IMR-90 (cell line): ENCODE measurements around the gene IL1F10. TPM values are rescaled to one million over a fixed set of nuclear protein-coding genes. Genes with fewer than 3 reads are reported as not detected.

Experiments used
- ATAC-seq: fragments of 200-7000 bp; cut with Tn5 transposase; 2 replicates; pipeline ENCODE4 v1.9.1; 2020; ENCODE audit warnings: low read depth, mild to moderate bottlenecking, moderate library complexity
- BruUV-seq: library from RNA; stranded (reverse); fragments of 400-500 nt; replicated peaks from 2 replicates; lab custom pipeline; 2021; lab: Mats Ljungman, UMichigan
- CTCF ChIA-PET: fragments of 300-600 bp; formaldehyde crosslinking; extraction: SDS; loops from one replicate; lab custom pipeline; 2021; ENCODE audit warnings: antibody characterized with exemption; lab: Yijun Ruan, JAX
- POLR2A ChIA-PET: fragments of 300-600 bp; sonication (Branson Sonifier 250); formaldehyde crosslinking; loops from one replicate; lab custom pipeline; 2022; ENCODE audit warnings: antibody characterized with exemption; ENCODE audit not compliant: unreplicated experiment; lab: Charles Lee
- DNase-seq: peaks from one replicate; pipeline ENCODE4 v3.0.0; 2013
- H2AFZ ChIP-seq: replicated peaks from 2 replicates; pipeline ENCODE3; 2013; ENCODE audit warnings: low read length, mild to moderate bottlenecking; ENCODE audit not compliant: poor library complexity
- H2AK5ac ChIP-seq: 2 replicates; pipeline ENCODE4 v1.6.1; 2013; ENCODE audit warnings: low read depth, low read length, inconsistent platforms
- H2AK9ac ChIP-seq: replicated peaks from 2 replicates; pipeline ENCODE3; 2013; ENCODE audit warnings: mild to moderate bottlenecking, low read depth, low read length, moderate library complexity; ENCODE audit not compliant: poor library complexity
- H2BK120ac ChIP-seq: 2 replicates; pipeline ENCODE4 v1.6.1; 2013; ENCODE audit warnings: low read depth, low read length, inconsistent platforms
- H2BK15ac ChIP-seq: 3 replicates; pipeline ENCODE4 v1.6.1; 2013; ENCODE audit warnings: low read depth, low read length, inconsistent platforms
- H2BK20ac ChIP-seq: 2 replicates; pipeline ENCODE4 v1.6.1; 2013; ENCODE audit warnings: low read depth, mild to moderate bottlenecking, inconsistent platforms, low read length, moderate library complexity
- H2BK5ac ChIP-seq: 2 replicates; pipeline ENCODE4 v1.6.1; 2013; ENCODE audit warnings: mild to moderate bottlenecking, low read depth, low read length, inconsistent platforms; ENCODE audit not compliant: poor library complexity, severe bottlenecking
- H3K14ac ChIP-seq: replicated peaks from 2 replicates; pipeline ENCODE4 v1.6.1; 2013; ENCODE audit warnings: low read depth, low read length, inconsistent platforms
- H3K18ac ChIP-seq: 2 replicates; pipeline ENCODE4 v1.6.1; 2013; ENCODE audit warnings: low read depth, low read length, control low read depth
- H3K23ac ChIP-seq: 2 replicates; pipeline ENCODE4 v1.6.1; 2013; ENCODE audit warnings: low read depth, low read length, inconsistent platforms
- H3K27ac ChIP-seq: 2 replicates; pipeline ENCODE4 v1.5.1; 2013; ENCODE audit warnings: mild to moderate bottlenecking, control low read depth, low read length; ENCODE audit not compliant: insufficient read depth
- H3K27me3 ChIP-seq: 2 replicates; pipeline ENCODE4 v1.6.1; 2013; ENCODE audit warnings: low read length; ENCODE audit not compliant: control insufficient read depth, insufficient read depth
- H3K36me3 ChIP-seq: 2 replicates; pipeline ENCODE4 v1.6.1; 2013; ENCODE audit warnings: low read length, mixed read lengths; ENCODE audit not compliant: control insufficient read depth, insufficient read depth
- H3K4ac ChIP-seq: 2 replicates; pipeline ENCODE4 v1.6.1; 2013; ENCODE audit warnings: low read depth, low read length, inconsistent platforms
- H3K4me1 ChIP-seq: 2 replicates; pipeline ENCODE4 v1.6.1; 2013; ENCODE audit warnings: low read length, mixed read lengths; ENCODE audit not compliant: control insufficient read depth, insufficient read depth
- H3K4me2 ChIP-seq: 2 replicates; pipeline ENCODE4 v1.6.1; 2013; ENCODE audit warnings: low read depth, mild to moderate bottlenecking, control low read depth, low read length, moderate library complexity
- H3K4me3 ChIP-seq: 2 replicates; pipeline ENCODE4 v1.5.1; 2013; ENCODE audit warnings: low read depth, mild to moderate bottlenecking, control low read depth, low read length, moderate library complexity; ENCODE audit not compliant: insufficient read depth
- H3K56ac ChIP-seq: 2 replicates; pipeline ENCODE4 v1.6.1; 2013; ENCODE audit warnings: low read length, inconsistent platforms; ENCODE audit not compliant: insufficient read depth; ENCODE audit errors: extremely low read depth
- H3K79me1 ChIP-seq, 2 experiments: 2 replicates each; pipeline ENCODE4 v1.6.1; 2013; ENCODE audit warnings: low read length in 2 of 2, inconsistent platforms in 1 of 2, low read depth in 1 of 2
- H3K9ac ChIP-seq: 2 replicates; pipeline ENCODE4 v1.6.1; 2013; ENCODE audit warnings: low read depth, low read length, control low read depth
- H3K9me1 ChIP-seq: 2 replicates; pipeline ENCODE4 v1.6.1; 2013; ENCODE audit warnings: low read length, inconsistent platforms; ENCODE audit not compliant: insufficient read depth
- H3K9me3 ChIP-seq: 2 replicates; pipeline ENCODE4 v1.6.1; 2013; ENCODE audit warnings: low read length; ENCODE audit not compliant: control insufficient read depth, insufficient read depth
- H4K20me1 ChIP-seq: 2 replicates; pipeline ENCODE4 v1.6.1; 2013; ENCODE audit warnings: low read length, inconsistent platforms; ENCODE audit not compliant: insufficient read depth
- H4K5ac ChIP-seq: 2 replicates; pipeline ENCODE4 v1.6.1; 2013; ENCODE audit warnings: mild to moderate bottlenecking, low read depth, low read length, control low read depth
- H4K8ac ChIP-seq, 2 experiments: 2 replicates each; pipeline ENCODE4 v1.6.1; 2013; ENCODE audit warnings: low read depth in 2 of 2, low read length in 2 of 2, control low read depth in 1 of 2, inconsistent platforms in 1 of 2
- H4K91ac ChIP-seq: 2 replicates; pipeline ENCODE4 v1.6.1; 2013; ENCODE audit warnings: low read depth, low read length, inconsistent platforms; ENCODE audit not compliant: insufficient read depth
- MAFK ChIP-seq: IDR thresholded peaks from 2 replicates; pipeline ENCODE4 v1.6.1; 2012; ENCODE audit warnings: low read depth, low read length, improper control_type of control experiment
- MAZ ChIP-seq: IDR thresholded peaks from 2 replicates; pipeline ENCODE4 v1.6.1; 2012; ENCODE audit warnings: low read depth, mild to moderate bottlenecking, low read length, improper control_type of control experiment, moderate library complexity, borderline replicate concordance
- MXI1 ChIP-seq: IDR thresholded peaks from 2 replicates; pipeline ENCODE4 v1.6.1; 2012; ENCODE audit warnings: low read depth, mild to moderate bottlenecking, low read length, moderate library complexity, borderline replicate concordance
- RCOR1 ChIP-seq: IDR thresholded peaks from 2 replicates; pipeline ENCODE4 v1.6.1; 2012; ENCODE audit warnings: mild to moderate bottlenecking, low read length, improper control_type of control experiment; ENCODE audit not compliant: insufficient replicate concordance
- WGBS, 2 experiments: methylation state at CpG; one replicate each; pipeline versions ENCODE4 v1.1.5 to v1.1.7; 2013; ENCODE audit warnings: missing lambda C conversion rate in 2 of 2; ENCODE audit not compliant: insufficient read length in 1 of 2; ENCODE audit errors: extremely low coverage in 2 of 2; 5-methylcytosine and 5-hydroxymethylcytosine counted together
- dilution Hi-C: fragments of 300-500 bp; cut with HindIII; formaldehyde crosslinking; loops from one replicate; pipeline ENCODE4 v1.14.3; 2018; ENCODE audit warnings: low sequenced_read_pairs; ENCODE audit not compliant: unreplicated experiment
- in situ Hi-C: fragments of 300-500 bp; cut with MboI; formaldehyde crosslinking; loops from 3 replicates; pipeline ENCODE4 v1.14.3; 2019; ENCODE audit warnings: low sequenced_read_pairs, inconsistent platforms, mixed read lengths
- intact Hi-C: fragments of 100-400 bp; cut with micrococcal nuclease; formaldehyde crosslinking; loops from 2 replicates; pipeline ENCODE4 v1.10.0; 2022
- polyA plus RNA-seq, 3 experiments: library from polyadenylated mRNA; depleted of rRNA; stranded (reverse); fragments of >200 nt; gene quantifications; 2 replicates each; pipeline ENCODE4 v1.2.3, GENCODE V29; 2012; ENCODE audit warnings: low replicate concordance in 1 of 3
- total RNA-seq: library from RNA; depleted of rRNA; stranded (reverse); fragments of >200 nt; gene quantifications from 2 replicates; pipeline ENCODE4 v1.2.3, GENCODE V29; 2012

IL1F10 gene
- total and polyA plus RNA-seq, 2 of the 4 experiments (the other 2 are of a cell fraction), result not detected

DNA sequence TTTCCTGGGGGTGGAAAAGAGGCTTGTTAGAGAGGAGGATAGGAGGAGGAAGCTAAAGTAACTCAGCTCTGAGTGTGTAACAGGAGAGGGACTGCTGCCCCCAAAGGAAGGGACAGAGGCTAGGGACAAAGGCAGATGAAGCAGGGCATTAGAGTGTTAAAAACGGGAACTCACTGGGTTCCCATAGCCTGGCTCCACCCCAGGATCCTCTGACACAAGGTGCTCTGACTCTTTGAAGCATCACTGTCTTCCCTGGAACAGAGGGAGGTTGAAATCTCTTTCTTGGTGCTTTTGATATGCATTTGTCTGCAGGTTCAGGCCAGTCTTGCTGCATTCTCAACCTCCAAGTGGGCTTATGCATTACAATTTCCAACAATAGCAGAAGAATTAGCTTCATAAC is 39.7 kb upstream of the IL1F10 start:
- H3K4me2 ChIP-seq, result no peak overlapping the region
- H3K4ac ChIP-seq, result no peak overlapping the region
- H3K4me1 ChIP-seq, result no peaks in the 10 kb centered on the region
- H3K27me3 ChIP-seq, result peaks cover 3% of the 10 kb centered on the region
- no peak overlapping the region for H3K9ac ChIP-seq
- no peak overlapping the region for H2AFZ ChIP-seq
- H4K91ac ChIP-seq, result no peak overlapping the region
- H3K18ac ChIP-seq, result no peak overlapping the region
- no TSS peak for BruUV-seq
- H3K14ac ChIP-seq, result no peak overlapping the region
- H3K23ac ChIP-seq, result no peak overlapping the region
- dilution Hi-C loops, result no loop called here
- intact Hi-C loops, result no loop called here
- no peak overlapping the region for H2AK5ac ChIP-seq
- no peak overlapping the region for H2BK5ac ChIP-seq
- in situ Hi-C loops, result no loop called here
- TF ChIP-seq MAZ (no peak), MAFK (no peak), MXI1 (no peak), RCOR1 (no peak)
- POLR2A ChIA-PET, result no interaction called here
- no peak overlapping the region for H3K56ac ChIP-seq
- no peak overlapping the region for H2BK120ac ChIP-seq
- WGBS, 2 experiments, result no CpG with 5 or more reads among the region's 1 CpG
- H3K36me3 ChIP-seq, result no peaks in the 10 kb centered on the region
- H4K20me1 ChIP-seq, result no peaks in the 10 kb centered on the region
- DNase-seq, result no peak
- no peak overlapping the region for H4K5ac ChIP-seq
- no peak overlapping the region for H4K8ac ChIP-seq
- no peaks in the 10 kb centered on the region for H3K79me1 ChIP-seq
- no peak for ATAC-seq
- H3K4me3 ChIP-seq, result no peak overlapping the region
- no peaks in the 10 kb centered on the region for H3K9me1 ChIP-seq
- no peak overlapping the region for H2AK9ac ChIP-seq
- H3K27ac ChIP-seq, result no peak overlapping the region
- H2BK20ac ChIP-seq, result no peak overlapping the region
- CTCF ChIA-PET, result no interaction called here
- H3K9me3 ChIP-seq, result no peaks in the 10 kb centered on the region
- H2BK15ac ChIP-seq, result no peak overlapping the region
